GM13976 (cell line): ENCODE results near the gene TNPO1.
"Not testable (repeated sequence)": the region's sequence is repeated elsewhere in the genome, so short reads cannot be mapped to it uniquely, and the experiment has no call there.

Experiments used
- DNase-seq: peaks from one replicate; pipeline ENCODE4 v3.0.0; 2012; ENCODE audit warnings: low spot score
- CTCF ChIP-seq: IDR thresholded peaks from 2 replicates; pipeline ENCODE4 v1.5.1; 2012; ENCODE audit warnings: borderline replicate concordance, mild to moderate bottlenecking; ENCODE audit not compliant: insufficient read depth; ENCODE audit errors: extremely low read depth, missing control alignments, control extremely low read depth
- in situ Hi-C: fragments of 300-500 bp; cut with MboI; formaldehyde crosslinking; loops from one replicate; pipeline ENCODE4 v1.12.0; 2022; ENCODE audit warnings: low sequenced_read_pairs, mixed read lengths, inconsistent platforms; ENCODE audit not compliant: unreplicated experiment

TNPO1 gene

GRCh38 chr5:72799721-72800120, 16.7 kb upstream of the TNPO1 start:
- in situ Hi-C loops: loop anchor here (25.0 kb wide), 1 partner anchor 437 kb away; no protein-coding TSS in a partner anchor
- TF ChIP-seq CTCF: no peak
- no peak for DNase-seq

GRCh38 chr5:72808637-72809036, 7.8 kb upstream of the TNPO1 start:
- in situ Hi-C loops: loop anchor here (25.0 kb wide), 1 partner anchor 446 kb away; no protein-coding TSS in a partner anchor
- DNase-seq: not testable (repeated sequence)

- in situ Hi-C loops: loop anchor here (25.0 kb wide), 1 partner anchor 450 kb away; no protein-coding TSS in a partner anchor
- TF ChIP-seq CTCF: no peak
- no peak for DNase-seq
These were observed 4.6 kb upstream of the TNPO1 start for GRCh38 chr5:72811849-72812248.

- DNase-seq: no peak
- in situ Hi-C loops: loop anchor here (25.0 kb wide), 1 partner anchor 450 kb away; no protein-coding TSS in a partner anchor
- TF ChIP-seq CTCF: no peak
These were observed 4.0 kb upstream of the TNPO1 start for GRCh38 chr5:72812488-72812887.

GRCh38 chr5:72814104-72814503, 2.4 kb upstream of the TNPO1 start:
- no peak for DNase-seq
- no peak for TF ChIP-seq CTCF
- in situ Hi-C loops: loop anchor here (25.0 kb wide), 1 partner anchor 452 kb away; no protein-coding TSS in a partner anchor

GRCh38 chr5:72814864-72815263, 1.6 kb upstream of the TNPO1 start:
- in situ Hi-C loops: loop anchor here (25.0 kb wide), 1 partner anchor 453 kb away; no protein-coding TSS in a partner anchor
- no peak for DNase-seq
- TF ChIP-seq CTCF: no peak

- DNase-seq: no peak
- in situ Hi-C loops: loop anchor here (25.0 kb wide), 1 partner anchor 453 kb away; no protein-coding TSS in a partner anchor
These were observed 729 bp upstream of the TNPO1 start for GRCh38 chr5:72815580-72816283.

More at GRCh38 chr5:72815580-72816283, 729 bp upstream of the TNPO1 start:
- TF ChIP-seq CTCF: no peak
